DOHH2 (cell line): ENCODE measurements around the gene PINLYP.
A peak's percentile ranks its signal among the peaks of the same experiment; 100 is the strongest.

Experiments used
- H3F3A ChIP-seq: fragments of 200-600 bp; sonication (generic), shearing (Covaris generic); 2 replicates; pipeline ENCODE4 v1.6.0; 2016; ENCODE audit warnings: antibody characterized with exemption, mild to moderate bottlenecking; ENCODE audit not compliant: control insufficient read depth, insufficient read depth
- H3K27ac ChIP-seq: fragments of 200-600 bp; sonication (generic); 2 replicates; pipeline ENCODE4 v1.5.1; 2014; ENCODE audit warnings: low read depth, mild to moderate bottlenecking, low read length, moderate library complexity
- H3K27me3 ChIP-seq: fragments of 200-600 bp; sonication (generic); 2 replicates; pipeline ENCODE4 v1.6.1; 2014; ENCODE audit warnings: mild to moderate bottlenecking, low read length, mixed read lengths; ENCODE audit not compliant: control insufficient read depth
- H3K36me3 ChIP-seq: fragments of 200-600 bp; sonication (generic); 2 replicates; pipeline ENCODE4 v1.6.1; 2014; ENCODE audit warnings: mild to moderate bottlenecking, low read length, moderate library complexity, mixed read lengths; ENCODE audit not compliant: control insufficient read depth
- H3K4me1 ChIP-seq: fragments of 200-600 bp; sonication (generic); 2 replicates; pipeline ENCODE4 v1.6.1; 2014; ENCODE audit warnings: mild to moderate bottlenecking, low read length, mixed read lengths; ENCODE audit not compliant: control insufficient read depth
- H3K4me2 ChIP-seq: fragments of 200-600 bp; sonication (generic); 2 replicates; pipeline ENCODE4 v1.6.0; 2014; ENCODE audit warnings: mild to moderate bottlenecking, low read length, moderate library complexity
- H3K4me3 ChIP-seq: fragments of 200-600 bp; sonication (generic); 2 replicates; pipeline ENCODE4 v1.5.1; 2014; ENCODE audit warnings: mild to moderate bottlenecking, low read length, mixed read lengths
- H3K79me2 ChIP-seq: fragments of 200-600 bp; sonication (generic); 2 replicates; pipeline ENCODE4 v1.6.1; 2014; ENCODE audit warnings: mild to moderate bottlenecking, low read length, mixed read lengths; ENCODE audit not compliant: control insufficient read depth
- H3K9me2 ChIP-seq: fragments of 200-600 bp; sonication (generic); replicated peaks from 2 replicates; pipeline ENCODE4 v1.6.1; 2014; ENCODE audit warnings: mild to moderate bottlenecking, low read length, mixed read lengths; ENCODE audit not compliant: control insufficient read depth
- H3K9me3 ChIP-seq: fragments of 200-600 bp; sonication (generic); 2 replicates; pipeline ENCODE4 v1.6.1; 2014; ENCODE audit warnings: antibody characterized with exemption, low read length, mixed read lengths; ENCODE audit not compliant: control insufficient read depth, insufficient read depth
- H4K20me1 ChIP-seq: fragments of 200-600 bp; sonication (generic); 2 replicates; pipeline ENCODE4 v1.6.0; 2014; ENCODE audit warnings: low read depth, mild to moderate bottlenecking, antibody characterized with exemption, low read length, moderate library complexity; ENCODE audit not compliant: control insufficient read depth, insufficient read depth
- CTCF ChIP-seq: fragments of 200-600 bp; sonication (generic); IDR thresholded peaks from one replicate; pipeline ENCODE4 v1.5.1; 2014; ENCODE audit warnings: antibody characterized with exemption, mild to moderate bottlenecking, low read depth, low read length; ENCODE audit not compliant: poor library complexity, severe bottlenecking
- EZH2phosphoT487 ChIP-seq: fragments of 200-600 bp; sonication (generic); IDR thresholded peaks from 2 replicates; pipeline ENCODE4 v1.6.1; 2017; ENCODE audit warnings: borderline replicate concordance, mild to moderate bottlenecking, antibody characterized with exemption, low read length, moderate library complexity, mixed read lengths

Gene PINLYP

GRCh38 chr19:43533546-43534304 lies 41.9 kb upstream of the PINLYP start:
- no peak for TF ChIP-seq EZH2phosphoT487
- no peak for TF ChIP-seq CTCF
- H3K27ac ChIP-seq, result peak overlapping the region; percentile 79
- no peaks in the 10 kb centered on the region for H3K9me3 ChIP-seq
- no peaks in the 10 kb centered on the region for H3K9me2 ChIP-seq
- no peaks in the 10 kb centered on the region for H4K20me1 ChIP-seq
- H3K4me3 ChIP-seq, result peak overlapping the region; percentile 83
- peaks cover 6% of the 10 kb centered on the region for H3K36me3 ChIP-seq
- H3K79me2 ChIP-seq, result no peaks in the 10 kb centered on the region
- H3F3A ChIP-seq, result peaks cover 12% of the 10 kb centered on the region
- H3K4me1 ChIP-seq, result peaks cover 23% of the 10 kb centered on the region
- peak overlapping the region; percentile 94 for H3K4me2 ChIP-seq
- H3K27me3 ChIP-seq, result no peaks in the 10 kb centered on the region

GRCh38 chr19:43534305-43534815 lies 41.2 kb upstream of the PINLYP start:
- TF ChIP-seq CTCF (no peak), EZH2phosphoT487 (no peak)
- Histone ChIP-seq H3K9me3 (no peaks in the 10 kb centered on the region), H3K79me2 (no peaks in the 10 kb centered on the region), H3K4me3 (peak overlapping the region; percentile 50), H3K27ac (no peak overlapping the region), H3K4me1 (peaks cover 23% of the 10 kb centered on the region), H3K4me2 (peak overlapping the region; percentile 56), H3K9me2 (no peaks in the 10 kb centered on the region), H3F3A (peaks cover 12% of the 10 kb centered on the region), H4K20me1 (no peaks in the 10 kb centered on the region), H3K27me3 (no peaks in the 10 kb centered on the region), H3K36me3 (peaks cover 12% of the 10 kb centered on the region)

- H3F3A ChIP-seq, result peaks cover 12% of the 10 kb centered on the region
- H3K9me2 ChIP-seq, result no peaks in the 10 kb centered on the region
- no peaks in the 10 kb centered on the region for H3K9me3 ChIP-seq
- H3K4me3 ChIP-seq, result no peak overlapping the region
- H3K79me2 ChIP-seq, result no peaks in the 10 kb centered on the region
- no peaks in the 10 kb centered on the region for H3K27me3 ChIP-seq
- H3K27ac ChIP-seq, result no peak overlapping the region
- no peak overlapping the region for H3K4me2 ChIP-seq
- peaks cover 15% of the 10 kb centered on the region for H3K36me3 ChIP-seq
- no peaks in the 10 kb centered on the region for H4K20me1 ChIP-seq
- H3K4me1 ChIP-seq, result peaks cover 23% of the 10 kb centered on the region
- TF ChIP-seq CTCF (peak; percentile 43), EZH2phosphoT487 (no peak)
Observed at GRCh38 chr19:43534816-43535761, 40.5 kb upstream of the PINLYP start.
